CD4-positive, alpha-beta memory T cell (primary cell): Measurements from ENCODE around the gene PDLIM4. TPM values are rescaled to one million over a fixed set of nuclear protein-coding genes. Genes with fewer than 3 reads are reported as not detected.

Experiments used
- CTCF ChIA-PET: fragments of 350-600 bp; sonication (Branson Sonifier 250); formaldehyde crosslinking; loops from one replicate; lab custom pipeline; 2021; ENCODE audit warnings: inconsistent platforms; ENCODE audit not compliant: partially characterized antibody; lab: Charles Lee
- POLR2A ChIA-PET: fragments of 350-600 bp; sonication (Branson Sonifier 250); formaldehyde crosslinking; loops from one replicate; lab custom pipeline; 2021; ENCODE audit not compliant: partially characterized antibody; lab: Charles Lee
- DNase-seq, 5 donors: peaks; one replicate each; pipeline versions ENCODE4 v3.0.0 to v3.0.0-alpha.2; 2020 to 2022; ENCODE audit warnings: mixed read lengths in 1 of 5
- H3K27ac ChIP-seq: one replicate; pipeline ENCODE4 v1.7.0; 2013; ENCODE audit warnings: low read depth, low read length
- H3K27me3 ChIP-seq: 2 replicates; pipeline ENCODE4 v1.7.0; 2013; ENCODE audit warnings: mild to moderate bottlenecking, low read length, moderate library complexity; ENCODE audit not compliant: insufficient read depth
- H3K36me3 ChIP-seq: 2 replicates; pipeline ENCODE4 v1.7.0; 2013; ENCODE audit warnings: mild to moderate bottlenecking, low read length, moderate library complexity; ENCODE audit not compliant: insufficient read depth
- H3K4me1 ChIP-seq: 2 replicates; pipeline ENCODE4 v1.7.0; 2013; ENCODE audit warnings: mild to moderate bottlenecking, low read length, moderate library complexity; ENCODE audit not compliant: insufficient read depth
- H3K4me3 ChIP-seq, 2 donors: one replicate each; pipeline ENCODE4 v1.7.0; 2013; ENCODE audit warnings: low read length in 2 of 2, mild to moderate bottlenecking in 1 of 2
- H3K9me3 ChIP-seq, 2 donors: one replicate each; pipeline ENCODE4 v1.7.0; 2013; ENCODE audit warnings: low read length in 2 of 2, control low read depth in 1 of 2; ENCODE audit not compliant: control insufficient read depth in 1 of 2
- H3K27ac Mint-ChIP-seq, 7 donors: one replicate each; pipeline ENCODE4 v1.8.0; 2020 to 2021; ENCODE audit warnings: mixed read lengths in 7 of 7, mild to moderate bottlenecking in 6 of 7, inconsistent platforms in 3 of 7, moderate library complexity in 3 of 7
- H3K27me3 Mint-ChIP-seq, 2 donors: one replicate each; pipeline ENCODE4 v1.8.0; 2020 to 2021; ENCODE audit warnings: mixed read lengths in 2 of 2
- H3K36me3 Mint-ChIP-seq, 2 donors: one replicate each; pipeline ENCODE4 v1.8.0; 2020 to 2021; ENCODE audit warnings: mixed read lengths in 2 of 2, inconsistent platforms in 1 of 2, mild to moderate bottlenecking in 1 of 2
- H3K4me1 Mint-ChIP-seq, 4 donors: one replicate each; pipeline ENCODE4 v1.8.0; 2020 to 2021; ENCODE audit warnings: mixed read lengths in 4 of 4, mild to moderate bottlenecking in 1 of 4
- H3K4me3 Mint-ChIP-seq, 8 donors: one replicate each; pipeline ENCODE4 v1.8.0; 2020 to 2021; ENCODE audit warnings: mixed read lengths in 8 of 8, mild to moderate bottlenecking in 7 of 8, moderate library complexity in 6 of 8, inconsistent platforms in 3 of 8
- H3K9me3 Mint-ChIP-seq, 8 donors: one replicate each; pipeline ENCODE4 v1.8.0; 2020 to 2021; ENCODE audit warnings: mixed read lengths in 8 of 8, mild to moderate bottlenecking in 5 of 8, inconsistent platforms in 3 of 8, moderate library complexity in 1 of 8
- intact Hi-C: fragments of 100-400 bp; cut with micrococcal nuclease; formaldehyde crosslinking; loops from one replicate; pipeline ENCODE4 v1.15.1; 2023
- microRNA-seq: library from miRNA; unstranded; fragments of <30 nt; microRNA quantifications from one replicate; pipeline ENCODE4 v1.2.0, GENCODE V29; 2021; ENCODE audit warnings: borderline replicate concordance, borderline number of aligned reads, borderline microRNAs expressed, mixed read lengths
- polyA plus RNA-seq, 2 donors: library from polyadenylated mRNA; unstranded; fragments of 300-500 nt; fragmentation: Illumina TruSeq; gene quantifications; one replicate each; pipeline ENCODE4 v1.2.3, GENCODE V29; 2021
- total RNA-seq, 2 experiments: library from RNA; stranded (reverse); gene quantifications; one replicate each; pipeline ENCODE4 v1.2.3, GENCODE V29; 2021

The PDLIM4 gene
- total and polyA plus RNA-seq, 4 experiments from 2014 or later: not detected

GRCh38 chr5:132319975-132320374, 62.5 kb downstream of the PDLIM4 start:
- H3K27me3 Mint-ChIP-seq: no peaks in the 10 kb centered on the region
- Histone ChIP-seq H3K4me1 (no peaks in the 10 kb centered on the region), H3K27ac (no peak overlapping the region), H3K4me3 (no peak overlapping the region), H3K36me3 (no peaks in the 10 kb centered on the region), H3K27me3 (no peaks in the 10 kb centered on the region), H3K9me3 (no peaks in the 10 kb centered on the region)
- H3K36me3 Mint-ChIP-seq: no peaks in the 10 kb centered on the region
- no peak for DNase-seq
- H3K4me3 Mint-ChIP-seq: no peak overlapping the region
- POLR2A ChIA-PET: no interaction called here
- CTCF ChIA-PET: no interaction called here
- H3K9me3 Mint-ChIP-seq: no peaks in the 10 kb centered on the region
- no peak overlapping the region for H3K27ac Mint-ChIP-seq
- no peaks in the 10 kb centered on the region for H3K4me1 Mint-ChIP-seq
- intact Hi-C loops: no loop called here

- Mint-ChIP-seq H3K4me3 (no peak overlapping the region), H3K4me1 (no peaks in the 10 kb centered on the region), H3K27me3 (no peaks in the 10 kb centered on the region), H3K9me3 (no peaks in the 10 kb centered on the region), H3K27ac (no peak overlapping the region), H3K36me3 (no peaks in the 10 kb centered on the region)
- no peak overlapping the region for H3K27ac ChIP-seq
- H3K9me3 ChIP-seq: no peaks in the 10 kb centered on the region
- H3K4me1 ChIP-seq: no peaks in the 10 kb centered on the region
- POLR2A ChIA-PET: no interaction called here
- no peak overlapping the region for H3K4me3 ChIP-seq
- no peaks in the 10 kb centered on the region for H3K27me3 ChIP-seq
- intact Hi-C loops: no loop called here
- CTCF ChIA-PET: no interaction called here
- DNase-seq: no peak
- H3K36me3 ChIP-seq: no peaks in the 10 kb centered on the region
Observed at GRCh38 chr5:132321109-132321721, 63.7 kb downstream of the PDLIM4 start.

DNA sequence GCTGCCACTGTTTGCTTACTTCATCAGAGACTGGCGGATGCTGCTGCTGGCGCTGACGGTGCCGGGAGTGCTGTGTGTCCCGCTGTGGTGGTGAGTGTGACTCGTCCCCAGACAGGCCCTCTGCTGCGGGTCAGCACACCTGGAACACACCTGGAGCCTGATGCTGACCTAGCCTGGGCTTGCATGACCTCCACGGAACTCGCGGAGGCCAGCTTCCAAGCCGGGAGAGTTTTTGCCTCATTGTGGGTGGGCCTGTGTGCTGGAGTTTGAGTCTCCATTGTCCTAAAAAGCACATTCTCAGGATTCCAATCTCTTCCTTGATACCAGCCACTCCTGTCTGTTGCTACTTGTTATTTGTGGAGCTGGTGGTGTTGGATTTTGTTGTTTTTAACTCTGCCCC, 64.8 kb downstream of the PDLIM4 start:
- POLR2A ChIA-PET: no interaction called here
- Mint-ChIP-seq H3K4me3 (no peak overlapping the region), H3K36me3 (no peaks in the 10 kb centered on the region), H3K4me1 (no peaks in the 10 kb centered on the region), H3K9me3 (no peaks in the 10 kb centered on the region), H3K27ac (no peak overlapping the region), H3K27me3 (no peaks in the 10 kb centered on the region)
- intact Hi-C loops: no loop called here
- no peaks in the 10 kb centered on the region for H3K9me3 ChIP-seq
- H3K4me3 ChIP-seq: no peak overlapping the region
- no peaks in the 10 kb centered on the region for H3K4me1 ChIP-seq
- H3K36me3 ChIP-seq: no peaks in the 10 kb centered on the region
- DNase-seq: no peak
- H3K27me3 ChIP-seq: no peaks in the 10 kb centered on the region
- H3K27ac ChIP-seq: no peak overlapping the region
- CTCF ChIA-PET: no interaction called here

Small RNA genes lying within 50 kb of the gene (microRNA-seq; reads per million reads assigned to microRNA genes)
- gene MIR6830: not detected

Other genes starting within 250 kb of the PDLIM4 start
- 10 to 100 TPM; 50.4 to 51.7 TPM for gene ACSL6, start 246.0 kb upstream of the PDLIM4 start, total RNA-seq
- 10 to 100 TPM; 11.1 to 18.4 TPM for gene ACSL6, start 246.0 kb upstream of the PDLIM4 start, polyA plus RNA-seq
- not detected for gene IL3, start 197.0 kb upstream of the PDLIM4 start, total RNA-seq
- not detected for gene IL3, start 197.0 kb upstream of the PDLIM4 start, polyA plus RNA-seq
- not detected for gene CSF2, start 183.9 kb upstream of the PDLIM4 start, total RNA-seq
- gene CSF2, start 183.9 kb upstream of the PDLIM4 start, polyA plus RNA-seq: under 1 TPM in 1 of 2 donors, not detected in 1; 0.77 TPM
- under 1 TPM; 0.28 to 0.96 TPM for gene P4HA2, start 29.8 kb upstream of the PDLIM4 start, total RNA-seq
- under 1 TPM in 1 of 2 donors, not detected in 1; 0.14 TPM for gene P4HA2, start 29.8 kb upstream of the PDLIM4 start, polyA plus RNA-seq
- under 1 TPM in 1 of 2 experiments, not detected in 1; 0.22 TPM for gene SLC22A4, start 36.7 kb downstream of the PDLIM4 start, total RNA-seq
- not detected for gene SLC22A4, start 36.7 kb downstream of the PDLIM4 start, polyA plus RNA-seq
- gene SLC22A5, start 112.0 kb downstream of the PDLIM4 start, total RNA-seq: 1 to 10 TPM; 8.9 to 10.0 TPM
- 1 to 10 TPM; 1.9 to 2.9 TPM for gene SLC22A5, start 112.0 kb downstream of the PDLIM4 start, polyA plus RNA-seq
- 100 to 1,000 TPM; 192 to 202 TPM for gene IRF1, start 233.1 kb downstream of the PDLIM4 start, total RNA-seq
- 100 to 1,000 TPM; 192 to 237 TPM for gene IRF1, start 233.1 kb downstream of the PDLIM4 start, polyA plus RNA-seq